Astrocyte of the cerebellum (primary cell): ENCODE measurements around the gene VSIG10L.

Source experiments
- DNase-seq: peaks from one replicate; pipeline ENCODE4 v3.0.0-alpha.2; 2011; ENCODE audit warnings: low read depth
- H3K4me3 ChIP-seq: 2 replicates; pipeline ENCODE4 v1.5.1; 2011; ENCODE audit warnings: mild to moderate bottlenecking, low read depth, low read length, moderate library complexity
- in situ Hi-C: cut with HindIII; loops from 2 replicates; pipeline ENCODE4 v1.10.0; 2017; ENCODE audit warnings: low sequenced_read_pairs
- TF ChIP-seq, protein P1 (sequence below): IDR thresholded peaks from 2 replicates; pipeline ENCODE4 v1.5.1; 2012; ENCODE audit warnings: low read length, low read depth, moderate library complexity, mild to moderate bottlenecking; ENCODE audit errors: missing control alignments

Gene VSIG10L

DNA sequence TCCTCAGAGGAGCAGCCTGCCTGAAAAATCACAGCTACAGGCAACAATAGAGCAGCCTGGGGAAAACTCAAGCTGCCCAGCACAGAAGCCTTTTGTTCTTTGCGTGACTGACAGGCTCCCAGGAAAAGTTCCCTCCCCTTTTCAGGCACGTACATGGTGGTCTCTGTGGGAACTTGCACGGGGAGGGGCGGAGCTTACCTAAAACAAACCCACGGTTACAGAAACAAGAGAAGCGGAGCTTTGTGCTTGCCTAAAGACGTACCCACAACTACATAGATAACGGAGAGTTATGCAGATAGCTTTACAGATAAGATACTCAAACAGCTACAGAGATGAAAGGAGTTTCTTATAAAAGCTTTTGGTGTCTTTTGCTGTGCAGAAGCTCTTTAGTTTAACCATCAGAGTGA lies 12.8 kb upstream of the VSIG10L start:
- TF ChIP-seq, protein P1, sequence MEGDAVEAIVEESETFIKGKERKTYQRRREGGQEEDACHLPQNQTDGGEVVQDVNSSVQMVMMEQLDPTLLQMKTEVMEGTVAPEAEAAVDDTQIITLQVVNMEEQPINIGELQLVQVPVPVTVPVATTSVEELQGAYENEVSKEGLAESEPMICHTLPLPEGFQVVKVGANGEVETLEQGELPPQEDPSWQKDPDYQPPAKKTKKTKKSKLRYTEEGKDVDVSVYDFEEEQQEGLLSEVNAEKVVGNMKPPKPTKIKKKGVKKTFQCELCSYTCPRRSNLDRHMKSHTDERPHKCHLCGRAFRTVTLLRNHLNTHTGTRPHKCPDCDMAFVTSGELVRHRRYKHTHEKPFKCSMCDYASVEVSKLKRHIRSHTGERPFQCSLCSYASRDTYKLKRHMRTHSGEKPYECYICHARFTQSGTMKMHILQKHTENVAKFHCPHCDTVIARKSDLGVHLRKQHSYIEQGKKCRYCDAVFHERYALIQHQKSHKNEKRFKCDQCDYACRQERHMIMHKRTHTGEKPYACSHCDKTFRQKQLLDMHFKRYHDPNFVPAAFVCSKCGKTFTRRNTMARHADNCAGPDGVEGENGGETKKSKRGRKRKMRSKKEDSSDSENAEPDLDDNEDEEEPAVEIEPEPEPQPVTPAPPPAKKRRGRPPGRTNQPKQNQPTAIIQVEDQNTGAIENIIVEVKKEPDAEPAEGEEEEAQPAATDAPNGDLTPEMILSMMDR = no peak
- H3K4me3 ChIP-seq = no peak overlapping the region
- in situ Hi-C loops = no loop called here
- DNase-seq = no peak

- in situ Hi-C loops = no loop called here
- TF ChIP-seq, protein P1 = no peak
- DNase-seq = no peak
- H3K4me3 ChIP-seq = no peak overlapping the region
Measured at GRCh38 chr19:51354103-51354741, 12.3 kb upstream of the VSIG10L start.

DNA sequence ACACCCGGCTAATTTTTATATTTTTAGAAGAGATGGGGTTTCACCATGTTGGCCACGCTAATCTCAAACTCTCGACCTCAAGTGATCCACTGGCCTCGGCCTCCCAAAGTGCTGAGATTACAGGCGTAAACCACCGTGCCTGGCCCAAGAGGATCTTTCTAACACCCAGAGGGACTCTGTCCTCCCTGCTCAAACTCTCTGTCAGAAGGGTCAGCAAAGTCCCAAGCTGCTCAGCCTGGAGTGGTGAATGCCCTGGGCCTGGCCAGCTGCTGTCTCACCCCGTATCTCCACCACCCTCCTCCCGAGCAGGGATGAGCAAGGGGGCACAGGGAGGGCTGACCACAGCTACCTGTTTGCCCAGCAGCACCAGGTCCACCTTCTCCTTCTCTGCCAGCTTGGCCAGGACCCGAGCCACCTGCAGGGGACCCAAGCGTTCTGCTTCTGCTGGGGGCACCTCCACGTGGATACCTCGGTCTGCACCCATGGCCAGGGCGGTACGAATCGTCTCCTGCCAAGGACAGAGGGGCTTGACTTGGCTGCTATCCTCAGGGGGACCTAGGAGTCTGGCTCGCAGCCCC lies 10.9 kb upstream of the VSIG10L start:
- no peak for DNase-seq
- in situ Hi-C loops = no loop called here
- TF ChIP-seq, protein P1 = no peak
- H3K4me3 ChIP-seq = no peak overlapping the region

DNA sequence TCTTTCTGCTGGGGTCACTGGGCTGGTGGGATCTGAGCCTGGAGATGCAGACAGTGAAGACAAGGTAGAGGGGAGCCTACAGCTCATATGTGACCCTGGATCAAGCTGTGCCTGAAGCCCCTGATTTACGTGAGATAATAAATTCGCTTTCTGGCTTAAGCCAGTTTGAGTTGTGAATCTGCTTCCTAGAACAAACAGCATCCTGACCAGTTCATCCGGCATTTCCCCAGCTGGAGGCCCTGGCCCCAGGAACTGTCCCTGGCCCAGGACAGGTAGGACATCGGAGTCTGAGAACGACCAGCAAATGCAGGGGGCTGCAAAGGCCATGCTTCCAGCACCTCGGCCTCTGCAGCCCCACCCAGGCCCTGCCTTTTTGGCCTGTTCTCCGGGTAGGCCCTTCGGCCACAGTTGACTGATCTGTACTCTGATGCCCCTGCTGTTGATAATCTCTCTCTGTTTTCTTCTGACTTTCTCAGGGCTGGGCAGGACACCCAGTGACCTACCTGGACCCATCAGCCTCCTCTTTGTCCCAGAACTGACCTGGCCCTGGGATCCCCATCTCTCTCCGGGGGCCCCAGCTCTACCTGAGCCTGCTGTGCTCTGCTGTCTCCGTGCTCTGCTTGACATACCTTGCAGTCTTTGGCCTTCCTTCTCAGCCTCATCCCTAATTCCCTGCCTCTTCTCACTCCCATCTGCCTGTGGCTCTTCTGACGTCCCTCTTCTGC lies 9.5 kb upstream of the VSIG10L start:
- in situ Hi-C loops = no loop called here
- no peak for DNase-seq
- no peak overlapping the region for H3K4me3 ChIP-seq
- TF ChIP-seq, protein P1 = no peak

- H3K4me3 ChIP-seq = no peak overlapping the region
- no peak for DNase-seq
- TF ChIP-seq, protein P1 = no peak
- in situ Hi-C loops = no loop called here
Measured at GRCh38 chr19:51347209-51347928, 5.4 kb upstream of the VSIG10L start.

DNA sequence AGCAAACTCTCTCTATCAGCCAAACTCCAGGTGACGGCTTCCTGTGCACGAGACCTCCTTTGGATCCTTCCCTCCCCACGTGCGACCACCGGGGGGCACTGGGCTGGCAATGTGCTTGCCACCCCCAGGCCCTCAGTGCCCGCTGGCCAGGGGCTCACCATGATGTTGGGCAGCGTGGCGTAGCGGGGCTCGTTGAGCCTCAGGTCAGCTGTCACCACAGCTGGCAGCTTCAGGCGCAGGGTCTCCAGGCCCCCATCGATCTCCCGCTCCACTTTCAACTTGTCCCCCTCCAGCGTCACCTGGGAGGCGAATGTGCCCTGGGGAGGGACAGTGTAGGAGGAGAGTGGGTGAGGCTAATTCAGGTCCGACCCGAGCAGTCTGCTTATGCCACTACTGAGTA lies 4.8 kb upstream of the VSIG10L start:
- no peak for DNase-seq
- no peak overlapping the region for H3K4me3 ChIP-seq
- TF ChIP-seq, protein P1 = no peak
- in situ Hi-C loops = no loop called here
